Fibroblast of upper back skin (primary cell): ENCODE results near the gene HP1BP3.
A peak's percentile ranks its signal among the peaks of the same experiment; 100 is the strongest.

ENCODE experiments used
- DNase-seq: peaks from one replicate; pipeline ENCODE4 v3.0.0-alpha.2; 2013

The HP1BP3 gene

GRCh38 chr1:20767271-20767670 lies 19.8 kb downstream of the HP1BP3 start:
- no peak for DNase-seq

GRCh38 chr1:20763417-20763816 lies 23.7 kb downstream of the HP1BP3 start:
- DNase-seq: no peak

- DNase-seq: no peak
Measured at GRCh38 chr1:20760322-20760721, 26.8 kb downstream of the HP1BP3 start.

GRCh38 chr1:20753589-20753988 lies 33.5 kb downstream of the HP1BP3 start:
- DNase-seq: peak; percentile 6

DNA sequence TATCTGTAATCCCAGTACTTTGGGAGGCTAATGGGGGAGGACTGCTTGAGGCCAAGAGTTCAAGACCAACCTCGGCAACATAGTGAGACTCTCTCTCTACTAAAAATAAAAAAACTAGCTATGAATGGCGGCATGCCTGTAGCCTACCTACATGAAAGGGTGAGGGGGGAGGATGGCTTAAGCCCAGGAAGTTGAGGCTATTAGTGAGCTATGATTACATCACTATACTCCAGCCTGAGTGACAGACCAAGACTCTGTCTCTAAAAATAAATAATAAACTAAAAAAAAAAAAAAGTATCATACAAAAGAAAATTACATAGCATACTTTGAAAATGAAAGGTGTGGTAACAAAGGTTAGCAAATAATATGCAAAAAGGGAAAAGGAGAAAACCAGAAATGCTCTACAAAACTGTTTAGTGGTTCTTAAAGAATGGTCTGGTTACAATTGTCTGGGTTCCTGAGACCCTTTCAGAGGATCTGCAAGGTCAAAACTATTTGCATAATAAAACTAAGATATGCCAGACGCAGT lies 35.6 kb downstream of the HP1BP3 start:
- DNase-seq: no peak

DNA sequence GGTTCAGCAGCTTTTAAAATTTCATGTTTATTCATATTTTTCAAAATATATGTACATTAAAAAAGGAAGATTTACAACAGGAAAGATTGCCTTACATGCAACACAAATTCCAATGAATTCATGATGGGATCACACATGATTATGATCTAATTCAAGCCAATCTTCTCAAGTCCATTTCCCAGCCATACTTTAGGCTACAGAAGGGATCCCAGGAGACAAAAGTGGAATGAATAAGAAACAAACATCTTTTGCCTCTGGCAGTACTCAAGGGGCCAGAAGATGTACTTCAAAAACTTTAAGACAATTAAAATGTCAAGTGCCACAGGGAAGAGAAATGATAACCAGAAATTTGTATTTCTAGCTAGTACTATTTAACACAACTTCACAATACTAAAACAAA lies 44.4 kb downstream of the HP1BP3 start:
- DNase-seq: no peak

DNA sequence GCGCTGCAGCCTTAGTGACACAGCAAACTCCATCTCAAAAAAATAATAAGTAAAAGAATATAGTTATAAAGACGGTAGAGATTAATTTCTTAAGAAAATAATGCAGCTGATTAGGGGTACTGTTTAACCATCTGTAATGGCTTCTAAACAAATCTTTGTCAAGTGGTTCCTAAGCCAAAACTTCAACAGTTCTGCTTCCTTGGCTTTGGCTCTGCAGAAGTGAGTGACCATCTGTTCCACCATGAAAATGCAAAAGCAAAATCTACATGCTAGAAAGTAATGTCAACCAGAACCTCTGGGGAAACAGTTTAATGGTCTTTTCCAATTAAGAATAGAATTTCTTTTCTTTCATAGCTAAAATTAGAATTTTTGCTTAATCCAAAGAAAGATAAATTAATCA lies 46.3 kb downstream of the HP1BP3 start:
- no peak for DNase-seq

GRCh38 chr1:20739225-20739624 lies 47.9 kb downstream of the HP1BP3 start:
- peak; percentile 60 for DNase-seq

- no peak for DNase-seq
Measured at GRCh38 chr1:20735581-20736111, 51.5 kb downstream of the HP1BP3 start.

DNA sequence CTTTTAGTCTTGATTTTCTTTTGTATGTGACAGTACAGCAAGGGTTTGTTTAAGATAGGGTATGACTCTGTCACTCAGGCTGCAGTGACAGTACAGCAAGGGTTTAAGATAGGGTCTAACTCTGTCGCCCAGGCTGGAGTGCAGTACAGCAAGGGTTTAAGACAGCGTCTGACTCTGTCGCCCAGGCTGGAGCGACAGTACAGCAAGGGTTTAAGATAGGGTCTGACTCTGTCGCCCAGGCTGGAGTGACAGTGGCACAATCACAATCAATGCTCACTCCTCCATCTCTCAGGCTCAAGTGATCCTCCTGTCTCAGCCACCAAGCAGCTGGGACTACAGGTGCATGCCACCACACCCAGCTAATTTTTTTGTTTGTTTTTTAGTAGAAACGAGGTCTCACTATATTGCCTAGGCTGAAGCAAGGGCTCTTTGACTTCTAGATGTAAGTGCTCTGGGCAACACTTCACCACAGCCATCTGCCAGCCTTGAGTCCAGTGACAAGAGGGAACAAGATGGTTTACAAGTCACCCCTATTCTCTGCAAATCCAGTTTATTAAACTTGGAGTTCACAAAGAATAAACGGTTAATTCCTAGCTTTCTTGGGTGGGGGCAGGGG lies 53.6 kb downstream of the HP1BP3 start:
- no peak for DNase-seq

DNA sequence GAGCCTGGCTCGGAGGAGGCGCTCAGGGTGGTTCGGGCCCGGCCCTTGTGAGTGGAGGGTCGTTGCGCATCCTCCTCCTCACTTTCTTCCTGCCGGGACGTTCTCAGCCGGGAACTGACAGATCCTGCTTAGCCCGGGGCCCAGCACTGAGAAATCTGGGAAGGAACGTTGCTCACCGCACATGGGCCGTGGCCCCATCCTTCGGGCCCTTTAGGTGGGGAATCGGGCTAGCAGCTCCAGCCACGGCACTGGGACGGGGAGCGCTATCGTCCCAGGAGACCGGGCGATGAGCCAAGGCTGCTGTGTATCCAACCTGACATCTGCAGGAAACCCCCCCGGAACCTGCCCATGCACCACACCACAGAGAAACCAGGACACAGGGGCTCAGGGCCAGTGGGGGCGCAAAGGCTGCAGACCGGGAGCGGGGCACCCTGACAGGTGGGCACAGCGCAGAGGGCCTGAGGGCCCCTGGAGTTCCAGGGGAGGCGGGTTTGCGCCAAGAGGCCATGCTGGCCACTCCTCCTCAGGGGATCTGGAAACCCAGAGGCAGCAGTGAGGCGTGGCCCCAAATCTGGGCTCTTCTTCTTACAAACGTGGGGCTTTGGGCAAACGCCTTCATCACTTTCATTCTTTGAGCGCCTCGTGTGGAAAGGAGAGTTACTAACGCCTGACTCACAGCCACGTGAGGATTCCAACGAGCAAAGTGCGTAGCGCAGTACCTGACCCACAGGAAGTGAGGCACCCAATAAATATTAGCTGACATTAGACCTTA lies 54.3 kb downstream of the HP1BP3 start, which contains the start of gene SH2D5:
Gene SH2D5 (minus strand): TSS at position 116 of the 772 bp plus-strand sequence. CDS start 4,659 bp downstream, outside the sequence.
- DNase-seq: peak; percentile 95

GRCh38 chr1:20732071-20732587 lies 55.0 kb downstream of the HP1BP3 start:
- peak; percentile 64 for DNase-seq

GRCh38 chr1:20731057-20731991 lies 55.8 kb downstream of the HP1BP3 start:
- no peak for DNase-seq

DNA sequence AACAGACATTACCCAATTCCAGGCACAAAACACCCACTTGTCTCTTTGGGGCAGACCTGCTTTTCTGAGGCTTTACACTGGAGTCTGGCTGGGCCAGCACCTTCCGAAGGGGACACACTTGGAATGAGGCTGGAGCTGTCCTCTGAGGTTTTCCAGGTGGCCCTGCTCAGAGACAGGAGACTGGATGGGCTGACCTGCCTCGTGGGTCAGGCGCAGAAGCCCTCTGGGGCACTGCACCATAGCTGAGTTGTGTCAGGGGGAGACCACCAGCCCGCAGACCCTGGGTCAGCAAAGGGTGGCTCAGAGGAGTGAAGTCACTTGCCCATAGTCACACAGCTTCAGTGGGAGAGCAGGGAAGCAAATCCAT lies 56.4 kb downstream of the HP1BP3 start:
- DNase-seq: no peak

DNA sequence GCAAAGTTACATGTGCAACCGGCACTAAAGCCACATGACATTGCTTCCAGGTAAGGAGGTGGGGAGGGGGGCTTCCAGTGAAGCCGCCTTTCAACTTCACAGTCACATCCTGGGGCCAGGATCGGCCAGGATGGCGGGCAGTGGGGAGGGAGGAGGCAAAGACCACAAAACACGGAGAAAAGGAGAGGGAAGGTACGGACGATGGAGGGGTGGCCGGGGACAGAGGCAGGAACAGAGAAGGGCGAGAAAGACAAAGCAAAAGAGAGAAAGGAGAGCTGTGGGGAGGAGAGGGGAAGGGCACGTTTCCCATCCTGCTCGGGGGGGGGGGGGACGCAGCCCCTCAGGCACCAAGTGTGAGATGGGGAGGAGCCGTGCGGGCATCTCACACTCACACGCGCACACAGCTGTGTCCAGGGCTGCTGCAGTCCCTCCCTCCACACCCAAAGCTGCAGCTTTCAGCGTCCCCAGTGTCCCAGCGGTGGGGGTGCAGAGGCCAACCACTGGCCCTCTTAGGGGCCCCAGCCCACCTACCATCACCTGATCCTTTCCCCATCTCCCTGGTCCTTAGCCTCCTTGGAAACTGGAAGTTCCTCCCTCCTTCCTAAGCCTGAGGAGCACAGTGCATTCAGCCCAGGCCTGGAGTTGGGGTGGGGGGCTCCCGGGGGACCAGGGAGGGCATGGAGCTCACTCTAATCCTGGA lies 57.0 kb downstream of the HP1BP3 start:
- no peak for DNase-seq

GRCh38 chr1:20729155-20729931 lies 57.8 kb downstream of the HP1BP3 start:
- no peak for DNase-seq

DNA sequence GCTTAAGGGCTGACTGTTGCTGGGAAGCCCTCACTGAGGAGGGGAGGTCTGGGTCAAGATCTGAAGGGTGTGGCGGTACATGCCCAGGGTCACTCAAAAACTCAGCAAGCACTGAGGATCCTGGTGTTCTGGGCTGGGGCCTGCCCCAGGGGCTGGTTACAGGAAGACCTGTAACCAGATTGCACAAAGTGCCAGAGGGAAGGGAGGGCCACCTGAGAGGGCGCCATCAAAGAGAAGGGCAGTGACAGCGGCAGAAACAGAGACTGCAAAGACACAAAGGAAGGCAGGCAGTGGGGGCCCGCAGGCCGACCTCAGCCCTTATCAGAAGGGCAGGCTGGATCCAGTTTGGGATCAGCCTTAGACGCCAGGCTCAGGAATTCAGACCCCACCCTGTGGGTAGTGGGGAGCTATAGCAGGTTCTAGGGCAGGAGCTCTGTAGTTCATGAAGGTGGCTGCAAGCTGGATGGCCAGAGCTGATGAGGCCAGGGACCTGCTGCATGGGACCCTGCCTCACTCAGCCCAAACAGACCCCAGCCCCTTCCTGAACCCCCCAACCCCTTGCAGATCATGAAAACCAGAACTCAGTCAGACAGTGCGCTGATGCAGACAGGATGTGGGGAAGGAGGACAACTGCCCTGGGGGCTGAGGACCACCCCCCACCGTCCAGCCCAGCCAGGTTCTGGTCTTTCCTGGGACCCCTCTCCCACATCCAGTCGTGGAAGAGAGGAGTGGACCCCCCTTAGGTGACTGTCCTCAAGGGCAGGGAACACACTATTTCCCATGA lies 58.5 kb downstream of the HP1BP3 start:
- DNase-seq: no peak

- peak; percentile 17 for DNase-seq
Measured at GRCh38 chr1:20727746-20728316, 59.3 kb downstream of the HP1BP3 start.

DNA sequence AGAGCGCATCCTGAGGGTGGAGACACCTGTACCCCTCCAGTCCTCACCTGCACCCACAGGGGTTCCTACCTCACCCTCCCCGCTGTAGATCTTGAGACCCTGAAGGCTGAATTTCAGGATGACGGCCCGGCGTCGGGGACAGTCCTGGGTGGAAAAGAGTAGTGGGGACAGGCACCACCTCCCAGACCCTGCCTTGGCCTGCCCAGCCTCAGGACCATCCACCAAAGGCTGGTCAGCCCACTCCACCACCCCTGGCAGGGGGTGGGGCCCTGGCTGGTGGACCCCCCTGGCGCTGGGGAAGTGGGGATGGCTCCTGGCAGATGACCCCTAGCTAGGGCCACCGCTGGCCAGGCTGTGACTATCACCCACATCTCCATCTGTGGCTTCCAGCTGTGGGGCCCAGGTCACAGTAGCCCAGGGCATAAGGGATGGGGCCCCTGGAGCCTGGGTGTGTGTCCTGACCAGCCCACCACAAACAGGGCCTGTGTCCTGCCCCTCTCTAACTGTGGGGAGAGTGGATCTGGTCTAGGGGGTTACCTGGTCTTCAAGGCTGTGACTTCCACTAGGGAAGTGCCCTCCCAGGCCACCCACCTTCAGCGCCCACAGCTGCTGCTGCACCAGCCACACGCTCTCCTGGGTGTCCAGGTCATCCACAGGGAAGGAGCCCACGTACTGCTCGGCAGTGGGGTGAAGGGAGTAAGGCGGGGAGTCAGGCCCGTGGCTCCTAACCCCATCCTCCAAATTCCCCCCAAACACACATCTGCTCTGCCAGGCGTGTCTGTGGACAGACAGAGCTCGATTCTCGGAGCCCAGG lies 60.0 kb downstream of the HP1BP3 start:
- DNase-seq: no peak
